ENCODE measurements around the gene ARHGEF1.
"Not testable (repeated sequence)": the region's sequence is repeated elsewhere in the genome, so short reads cannot be mapped to it uniquely, and the experiment has no call there.

The ARHGEF1 gene

GRCh38 chr19:41933693-41934426, 50.9 kb downstream of the ARHGEF1 start:
- no peak for DNase-seq

DNA sequence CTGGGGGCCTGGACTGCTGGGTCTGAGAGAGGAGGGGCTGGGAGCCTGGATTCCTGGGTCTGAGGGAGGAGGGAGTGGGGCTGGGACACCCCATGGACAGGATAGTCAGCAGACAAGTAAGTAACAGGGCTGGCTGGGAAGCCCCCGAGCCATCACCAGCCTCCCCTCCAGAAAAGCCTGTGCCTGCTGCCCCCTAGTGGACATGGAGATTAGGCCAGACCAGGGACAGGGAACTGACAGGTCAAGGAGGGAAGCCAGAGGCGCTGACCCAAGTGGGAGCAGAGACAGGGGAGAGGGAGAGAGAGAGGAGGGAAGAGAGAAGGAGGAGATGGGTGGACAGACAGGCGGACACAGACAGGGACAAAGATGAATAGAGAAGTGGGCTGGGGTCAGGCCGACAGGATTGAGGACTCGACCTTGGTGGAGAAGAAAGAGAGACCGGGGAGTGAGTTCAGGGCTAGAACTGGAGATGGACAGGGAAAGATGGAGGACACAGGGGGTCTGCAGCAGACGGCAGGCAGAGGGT, 51.9 kb downstream of the ARHGEF1 start:
- DNase-seq = peak; percentile 77

- no peak for DNase-seq
These were observed 52.9 kb downstream of the ARHGEF1 start for GRCh38 chr19:41935760-41936415.

GRCh38 chr19:41936416-41936850, 53.4 kb downstream of the ARHGEF1 start:
- peak; percentile 87 for DNase-seq

- no peak for DNase-seq
These were observed 54.0 kb downstream of the ARHGEF1 start for GRCh38 chr19:41936961-41937360.

- DNase-seq = no peak
These were observed 54.8 kb downstream of the ARHGEF1 start for GRCh38 chr19:41937525-41938468.

GRCh38 chr19:41939209-41939608, 56.2 kb downstream of the ARHGEF1 start:
- not testable (repeated sequence) for DNase-seq

DNA sequence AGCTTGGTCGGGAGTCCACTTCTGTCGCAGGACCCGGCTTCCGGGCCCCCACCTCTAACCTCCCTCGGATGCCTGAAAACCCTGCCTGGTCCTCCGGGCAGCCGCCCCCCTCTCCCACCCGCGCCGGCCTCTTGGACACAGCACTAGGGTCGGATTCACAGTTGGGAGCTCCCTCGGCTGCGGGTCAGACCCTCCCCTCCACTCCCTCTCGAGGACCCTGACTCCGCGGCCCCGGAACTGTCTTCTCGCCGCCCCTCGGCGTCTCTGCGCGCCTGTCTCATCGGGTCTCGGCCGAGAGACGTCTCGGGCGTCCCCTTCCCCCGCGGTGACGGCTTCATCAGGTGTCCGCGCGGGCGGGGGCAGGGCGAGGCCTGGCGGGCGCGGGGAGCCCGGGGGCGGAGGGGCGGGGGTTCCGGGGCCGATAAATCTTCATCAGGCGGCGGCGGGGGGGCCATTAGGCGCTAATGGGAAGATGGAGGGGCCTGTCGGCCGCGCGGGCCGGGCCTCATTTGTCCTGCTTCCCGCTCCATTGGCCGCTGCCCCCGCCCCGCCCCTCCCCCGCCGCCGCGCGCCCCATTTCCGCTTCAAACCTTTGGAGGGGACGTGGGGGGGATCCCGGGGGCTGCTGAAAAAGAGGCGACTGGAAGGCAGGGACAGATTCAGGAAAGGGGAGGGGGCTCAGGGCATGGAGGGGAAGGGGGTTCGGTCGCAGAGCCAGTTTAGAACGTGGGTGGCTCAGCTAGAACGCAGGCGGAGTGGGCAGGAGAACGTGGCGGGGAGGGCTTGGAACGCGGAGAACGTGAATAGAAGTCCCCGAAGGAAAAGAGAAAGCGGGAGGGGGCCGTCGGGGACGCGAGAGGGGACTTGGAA, 57.1 kb downstream of the ARHGEF1 start:
- peak; percentile 27 for DNase-seq

- DNase-seq = no peak
These were observed 57.9 kb downstream of the ARHGEF1 start for GRCh38 chr19:41940731-41941409.

- no peak for DNase-seq
These were observed 58.6 kb downstream of the ARHGEF1 start for GRCh38 chr19:41941410-41942202.

DNA sequence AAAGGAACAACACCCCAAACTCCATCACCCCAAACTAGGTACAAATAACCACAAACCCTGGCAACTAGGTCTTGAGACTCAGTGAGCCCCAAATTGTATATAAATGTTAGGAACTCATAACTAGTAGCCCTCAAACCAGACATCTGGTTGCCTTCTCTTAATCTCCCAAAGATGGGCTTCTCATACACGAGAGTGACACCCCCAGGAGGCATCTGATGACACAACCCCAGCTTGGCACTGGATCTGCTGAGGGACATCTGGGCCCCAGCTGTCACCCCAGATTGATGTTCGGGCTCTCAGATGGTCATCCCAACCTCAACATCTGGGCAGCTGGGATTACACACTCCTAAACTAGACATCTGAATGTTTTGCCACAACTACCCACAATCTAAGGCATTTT, 61.4 kb downstream of the ARHGEF1 start:
- DNase-seq = peak; percentile 27

- DNase-seq = peak; percentile 96
These were observed 62.3 kb downstream of the ARHGEF1 start for GRCh38 chr19:41945135-41945766.

DNA sequence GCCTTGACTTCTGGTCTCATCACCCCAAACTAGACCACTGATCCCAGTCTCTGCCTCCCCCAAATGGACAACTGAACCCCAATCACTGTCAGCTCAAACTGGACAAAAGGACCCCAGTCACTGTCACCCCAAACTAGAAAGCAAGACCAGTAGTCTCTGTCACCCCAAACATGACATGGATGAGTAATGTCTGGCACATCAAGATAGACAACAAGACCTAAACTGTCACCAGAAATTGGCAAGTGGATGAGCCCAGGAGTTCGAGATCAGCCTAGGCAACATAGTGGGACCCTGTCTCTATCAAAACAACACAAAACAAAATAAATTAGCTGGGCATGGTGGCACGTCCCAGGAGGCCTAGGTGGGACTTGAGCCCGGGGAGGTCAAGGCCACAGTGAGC, 64.1 kb downstream of the ARHGEF1 start:
- DNase-seq = peak; percentile 44

- peak; percentile 81 for DNase-seq
These were observed 68.7 kb downstream of the ARHGEF1 start for GRCh38 chr19:41951686-41952172.

- no peak for DNase-seq
These were observed 72.5 kb downstream of the ARHGEF1 start for GRCh38 chr19:41955521-41955920.

DNA sequence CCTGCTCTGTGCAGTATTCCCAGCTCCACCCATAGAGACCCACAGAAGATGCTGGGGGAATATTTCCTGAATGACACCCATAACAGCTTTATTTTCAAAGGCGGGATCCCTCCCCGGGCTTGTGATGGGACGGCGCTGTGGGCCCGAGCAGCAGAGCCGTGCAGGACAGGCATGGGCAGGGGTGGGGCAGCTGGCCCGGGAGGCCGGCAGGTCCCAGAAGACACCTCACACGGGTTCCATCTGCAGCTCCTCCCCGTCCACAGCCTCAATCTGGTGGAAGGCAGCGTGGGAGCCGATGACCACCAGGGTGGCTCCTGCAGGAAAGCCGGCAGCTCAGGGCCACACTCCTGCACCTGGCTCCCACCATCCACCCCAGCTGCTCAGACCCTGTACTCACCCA, 73.6 kb downstream of the ARHGEF1 start:
- no peak for DNase-seq
